CD4-positive, alpha-beta T cell (primary cell): ENCODE data around the gene CST7. TPM values are rescaled to one million over a fixed set of nuclear protein-coding genes. Genes with fewer than 3 reads are reported as not detected.
A peak's percentile ranks its signal among the peaks of the same experiment; 100 is the strongest.

Experiments
- ATAC-seq: fragments of 200-7000 bp; cut with Tn5 transposase; one replicate; pipeline ENCODE4 v1.10.0; 2022; ENCODE audit warnings: mild to moderate bottlenecking; ENCODE audit not compliant: poor library complexity
- CTCF ChIA-PET: fragments of 350-600 bp; sonication (Branson Sonifier 250); formaldehyde crosslinking; loops from one replicate; lab custom pipeline; 2021; ENCODE audit warnings: antibody characterized with exemption, inconsistent platforms; lab: Charles Lee
- POLR2A ChIA-PET: fragments of 350-600 bp; sonication (Branson Sonifier 250); formaldehyde crosslinking; loops from one replicate; lab custom pipeline; 2021; ENCODE audit warnings: antibody characterized with exemption, inconsistent platforms; lab: Charles Lee
- DNase-seq, 14 experiments: peaks; one replicate each; pipeline ENCODE4 v3.0.0-alpha.2; 2013 to 2020; ENCODE audit warnings: mixed read lengths in 2 of 14
- H3K27ac ChIP-seq, 2 donors: one replicate each; pipeline versions ENCODE4 v1.5.1 to v1.7.0; 2013; ENCODE audit warnings: low read length in 2 of 2, low read depth in 1 of 2, mild to moderate bottlenecking in 1 of 2
- H3K27me3 ChIP-seq, 2 experiments: 1 replicate in 1 of 2; 2 replicates in 1 of 2; pipeline versions ENCODE4 v1.6.1 to v1.7.0; 2013; ENCODE audit warnings: low read length in 2 of 2, control low read depth in 1 of 2, mild to moderate bottlenecking in 1 of 2, moderate library complexity in 1 of 2; ENCODE audit not compliant: insufficient read depth in 2 of 2, control insufficient read depth in 1 of 2
- H3K36me3 ChIP-seq: one replicate; pipeline ENCODE4 v1.6.1; 2013; ENCODE audit warnings: low read length, control low read depth; ENCODE audit not compliant: insufficient read depth
- H3K4me1 ChIP-seq: one replicate; pipeline ENCODE4 v1.6.1; 2013; ENCODE audit warnings: low read length, control low read depth; ENCODE audit not compliant: insufficient read depth
- H3K4me3 ChIP-seq: one replicate; pipeline ENCODE4 v1.5.1; 2013; ENCODE audit warnings: mild to moderate bottlenecking, low read length, moderate library complexity
- H3K9me3 ChIP-seq, 2 experiments: 1 replicate in 1 of 2; 2 replicates in 1 of 2; pipeline versions ENCODE4 v1.6.1 to v1.7.0; 2013; ENCODE audit warnings: low read length in 2 of 2, mild to moderate bottlenecking in 2 of 2, control low read depth in 1 of 2, moderate library complexity in 1 of 2; ENCODE audit not compliant: control insufficient read depth in 1 of 2, insufficient read depth in 1 of 2
- H3K27ac Mint-ChIP-seq: one replicate; pipeline ENCODE4 v1.8.0; 2020; ENCODE audit warnings: mixed read lengths
- H3K27me3 Mint-ChIP-seq: one replicate; pipeline ENCODE4 v1.8.0; 2021; ENCODE audit warnings: mixed read lengths
- H3K36me3 Mint-ChIP-seq: one replicate; pipeline ENCODE4 v1.8.0; 2021; ENCODE audit warnings: low read depth, mixed read lengths
- H3K4me1 Mint-ChIP-seq: one replicate; pipeline ENCODE4 v1.8.0; 2021; ENCODE audit warnings: low read depth, mixed read lengths
- H3K4me3 Mint-ChIP-seq: one replicate; pipeline ENCODE4 v1.8.0; 2020; ENCODE audit warnings: mild to moderate bottlenecking, mixed read lengths
- H3K9me3 Mint-ChIP-seq: one replicate; pipeline ENCODE4 v1.8.0; 2020; ENCODE audit warnings: mixed read lengths
- CTCF ChIP-seq: fragments of 200-600 bp; IDR thresholded peaks from one replicate; pipeline ENCODE4 v1.8.0; 2022; ENCODE audit warnings: antibody characterized with exemption, mild to moderate bottlenecking
- intact Hi-C, 2 experiments: fragments of 100-400 bp; cut with DNase I in 1 of 2; cut with micrococcal nuclease in 1 of 2; formaldehyde crosslinking; loops; one replicate each; pipeline versions ENCODE4 v1.15.1 to v1.9.0; 2023 to 2025; cut with DNase I, micrococcal nuclease
- total RNA-seq, 174 experiments: library from RNA in 2 of 174; stranded (reverse) in 2 of 174; gene quantifications; one replicate each; pipeline ENCODE4 v1.2.3 and lab custom pipeline; 2021 to 2026

The CST7 gene
- total RNA-seq, 2 experiments from 2014 or later, result 3.2 to 4.4 TPM

- no peaks in the 10 kb centered on the region for H3K9me3 ChIP-seq
- H3K36me3 ChIP-seq, result peaks cover 88% of the 10 kb centered on the region
- Mint-ChIP-seq H3K4me1 (no peaks in the 10 kb centered on the region), H3K36me3 (peaks cover 98% of the 10 kb centered on the region), H3K4me3 (no peak overlapping the region), H3K9me3 (no peaks in the 10 kb centered on the region), H3K27me3 (no peaks in the 10 kb centered on the region), H3K27ac (no peak overlapping the region)
- H3K27me3 ChIP-seq, result no peaks in the 10 kb centered on the region
- H3K4me1 ChIP-seq, result peaks cover 7% of the 10 kb centered on the region
- TF ChIP-seq CTCF, result no peak
- no peak overlapping the region for H3K27ac ChIP-seq
- ATAC-seq (no peak), DNase-seq (peak in 2 of 14 experiments; percentile 3 to 22)
- no peak overlapping the region for H3K4me3 ChIP-seq
- intact Hi-C loops, result loop anchor here in 1 of 2 experiments (10.0 kb wide), 1 partner anchor 335 kb away; no protein-coding TSS in a partner anchor
- ChIA-PET POLR2A (no interaction called here), CTCF (no interaction called here)
These were observed 20.3 kb downstream of the CST7 start for GRCh38 chr20:24969186-24970029.

- H3K4me3 Mint-ChIP-seq, result no peak overlapping the region
- Histone ChIP-seq H3K4me3 (no peak overlapping the region), H3K36me3 (peaks cover 84% of the 10 kb centered on the region), H3K27ac (no peak overlapping the region), H3K27me3 (no peaks in the 10 kb centered on the region), H3K4me1 (peaks cover 6% of the 10 kb centered on the region), H3K9me3 (no peaks in the 10 kb centered on the region)
- intact Hi-C loops, result no loop called here
- no peaks in the 10 kb centered on the region for H3K4me1 Mint-ChIP-seq
- DNase-seq (no peak), ATAC-seq (no peak)
- H3K9me3 Mint-ChIP-seq, result no peaks in the 10 kb centered on the region
- ChIA-PET CTCF (no interaction called here), POLR2A (no interaction called here)
- no peak overlapping the region for H3K27ac Mint-ChIP-seq
- no peak for TF ChIP-seq CTCF
- H3K27me3 Mint-ChIP-seq, result no peaks in the 10 kb centered on the region
- peaks cover 98% of the 10 kb centered on the region for H3K36me3 Mint-ChIP-seq
These were observed 21.0 kb downstream of the CST7 start for GRCh38 chr20:24970030-24970553.

GRCh38 chr20:24970754-24971153 is 21.7 kb downstream of the CST7 start:
- TF ChIP-seq CTCF, result no peak
- no peaks in the 10 kb centered on the region for H3K4me1 ChIP-seq
- H3K36me3 ChIP-seq, result peaks cover 81% of the 10 kb centered on the region
- no peaks in the 10 kb centered on the region for H3K27me3 ChIP-seq
- H3K27me3 Mint-ChIP-seq, result no peaks in the 10 kb centered on the region
- no peak overlapping the region for H3K27ac Mint-ChIP-seq
- ChIA-PET CTCF (no interaction called here), POLR2A (no interaction called here)
- intact Hi-C loops, result no loop called here
- peaks cover 98% of the 10 kb centered on the region for H3K36me3 Mint-ChIP-seq
- no peak overlapping the region for H3K4me3 Mint-ChIP-seq
- no peak for ATAC-seq
- H3K4me3 ChIP-seq, result no peak overlapping the region
- H3K9me3 ChIP-seq, result no peaks in the 10 kb centered on the region
- H3K4me1 Mint-ChIP-seq, result no peaks in the 10 kb centered on the region
- DNase-seq, result peak in 2 of 14 experiments; percentile 8 to 22
- H3K9me3 Mint-ChIP-seq, result no peaks in the 10 kb centered on the region
- H3K27ac ChIP-seq, result no peak overlapping the region
